Raji (cell line): ENCODE results near the gene TXNL1.

ENCODE experiments used
- POLR2A ChIP-seq: IDR thresholded peaks from 2 replicates; pipeline ENCODE4 v1.6.1; 2011; ENCODE audit warnings: low read depth, low read length, control low read depth; ENCODE audit not compliant: insufficient read depth

Gene TXNL1

GRCh38 chr18:56559044-56559443, 79.3 kb downstream of the TXNL1 start:
- TF ChIP-seq POLR2A = no peak

- no peak for TF ChIP-seq POLR2A
Measured at GRCh38 chr18:56556907-56557306, 81.5 kb downstream of the TXNL1 start.

DNA sequence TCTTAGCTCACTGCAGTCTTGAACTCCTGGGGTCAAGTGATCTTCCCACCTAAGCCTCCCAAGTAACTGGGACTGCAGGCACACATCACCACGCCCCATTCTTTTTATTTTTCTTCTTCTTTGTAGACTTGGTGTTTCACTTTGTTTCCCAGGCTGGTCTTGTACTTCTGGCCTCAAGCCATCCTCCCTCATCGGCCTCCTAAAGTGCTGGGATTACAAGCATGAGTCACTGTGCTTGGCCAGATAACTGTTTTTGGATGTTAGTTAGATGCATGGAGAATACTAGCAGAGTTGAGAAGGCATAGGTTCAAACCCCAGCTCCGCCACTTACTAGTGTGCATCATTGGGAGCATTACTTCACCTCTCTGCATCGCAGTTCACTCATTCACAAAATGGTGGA, 88.3 kb downstream of the TXNL1 start:
- no peak for TF ChIP-seq POLR2A
